SK-N-SH (cell line): ENCODE data around the gene ASIC2. TPM values are rescaled to one million over a fixed set of nuclear protein-coding genes. Genes with fewer than 3 reads are reported as not detected.

Experiments
- CTCF ChIA-PET: fragments of 300-600, 350-600 bp; formaldehyde crosslinking; extraction: SDS; loops from one replicate; lab custom pipeline; 2021; lab: Yijun Ruan, JAX
- POLR2A ChIA-PET: fragments of 350-600 bp; sonication (Branson Sonifier 250); formaldehyde crosslinking; extraction: SDS; loops from one replicate; lab custom pipeline; 2020; ENCODE audit warnings: antibody characterized with exemption, inconsistent platforms; lab: Yijun Ruan, JAX
- DNase-seq: peaks from one replicate; pipeline ENCODE4 v3.0.0; 2012
- H2AFZ ChIP-seq: fragments of 200-600 bp; sonication (generic); 2 replicates; pipeline ENCODE4 v1.8.1; 2016; ENCODE audit warnings: antibody characterized with exemption, mild to moderate bottlenecking, low read depth
- H3F3A ChIP-seq: fragments of 200-600 bp; sonication (generic); replicated peaks from 2 replicates; pipeline ENCODE3; 2016; ENCODE audit warnings: antibody characterized with exemption, mild to moderate bottlenecking; ENCODE audit not compliant: insufficient read depth
- H3K27ac ChIP-seq, 2 experiments: fragments of 200-500 bp in 1 of 2; fragments of 200-600 bp in 1 of 2; sonication (Bioruptor generic) in 1 of 2; sonication (generic), shearing (Covaris generic) in 1 of 2; 2 replicates each; pipeline versions ENCODE4 v1.5.1 to v1.6.1; 2014 to 2016; ENCODE audit warnings: low read depth in 2 of 2, inconsistent platforms in 1 of 2, low read length in 1 of 2, mild to moderate bottlenecking in 1 of 2, mixed read lengths in 1 of 2
- H3K27me3 ChIP-seq: fragments of 200-600 bp; sonication (generic), shearing (Covaris generic); 2 replicates; pipeline ENCODE4 v1.6.1; 2016; ENCODE audit warnings: mixed run types; ENCODE audit not compliant: insufficient read depth
- H3K36me3 ChIP-seq, 2 experiments: fragments of 200-500 bp in 1 of 2; fragments of 200-600 bp in 1 of 2; sonication (Bioruptor generic) in 1 of 2; sonication (generic) in 1 of 2; replicated peaks in 1 of 2; 2 replicates each; pipeline versions ENCODE3 to v1.5.1; 2014 to 2016; ENCODE audit warnings: low read length in 1 of 2, mild to moderate bottlenecking in 1 of 2; ENCODE audit not compliant: insufficient read depth in 2 of 2, control insufficient read depth in 1 of 2
- H3K4me1 ChIP-seq, 2 experiments: fragments of 200-500 bp in 1 of 2; fragments of 200-600 bp in 1 of 2; sonication (Bioruptor generic) in 1 of 2; sonication (generic), shearing (Covaris generic) in 1 of 2; 2 replicates each; pipeline versions ENCODE4 v1.5.1 to v1.6.1; 2014 to 2016; ENCODE audit warnings: low read depth in 1 of 2, low read length in 1 of 2, mixed run types in 1 of 2; ENCODE audit not compliant: insufficient read depth in 2 of 2, control insufficient read depth in 1 of 2
- H3K4me2 ChIP-seq: fragments of 200-600 bp; sonication (generic), shearing (Covaris generic); 2 replicates; pipeline ENCODE4 v1.6.1; 2017; ENCODE audit warnings: mixed run types
- H3K4me3 ChIP-seq, 2 experiments: fragments of 200-500 bp in 1 of 2; fragments of 200-600 bp in 1 of 2; sonication (Bioruptor generic) in 1 of 2; sonication (generic), shearing (Covaris generic) in 1 of 2; 2 replicates each; pipeline versions ENCODE4 v1.5.1 to v1.8.1; 2014 to 2016; ENCODE audit warnings: low read depth in 2 of 2, inconsistent platforms in 1 of 2, low read length in 1 of 2, mild to moderate bottlenecking in 1 of 2, mixed read lengths in 1 of 2, moderate library complexity in 1 of 2
- H3K79me2 ChIP-seq: fragments of 200-600 bp; sonication (generic); 2 replicates; pipeline ENCODE4 v1.8.1; 2017; ENCODE audit warnings: mild to moderate bottlenecking; ENCODE audit not compliant: insufficient read depth
- H3K9ac ChIP-seq: fragments of 200-600 bp; sonication (generic); 2 replicates; pipeline ENCODE4 v1.6.1; 2017; ENCODE audit warnings: mixed run types
- H3K9me2 ChIP-seq: fragments of 200-600 bp; sonication (generic); 2 replicates; pipeline ENCODE4 v1.6.1; 2017; ENCODE audit warnings: mixed run types
- H3K9me3 ChIP-seq: fragments of 200-600 bp; sonication (generic); 2 replicates; pipeline ENCODE4 v1.6.1; 2017; ENCODE audit warnings: mixed run types, mild to moderate bottlenecking, moderate library complexity
- H4K20me1 ChIP-seq: fragments of 200-600 bp; sonication (generic); 2 replicates; pipeline ENCODE4 v1.6.1; 2017; ENCODE audit warnings: mild to moderate bottlenecking, mixed run types; ENCODE audit not compliant: insufficient read depth
- CHD2 ChIP-seq: fragments of 150-350 bp; IDR thresholded peaks from 2 replicates; pipeline ENCODE4 v1.6.1; 2018; ENCODE audit warnings: low read length; ENCODE audit not compliant: partially characterized antibody
- CTCF ChIP-seq: fragments of 200-600 bp; sonication (generic); IDR thresholded peaks from 2 replicates; pipeline ENCODE4 v1.6.1; 2017; ENCODE audit warnings: antibody characterized with exemption, mild to moderate bottlenecking, moderate library complexity
- GATA2 ChIP-seq: sonication (generic); formaldehyde crosslinking; IDR thresholded peaks from 2 replicates; pipeline ENCODE4 v1.5.0; 2020; ENCODE audit warnings: mild to moderate bottlenecking, missing genetic modification reagents
- NFIC ChIP-seq: IDR thresholded peaks from 2 replicates; pipeline ENCODE4 v1.4.0; 2012; ENCODE audit warnings: borderline replicate concordance
- NRF1 ChIP-seq: IDR thresholded peaks from 2 replicates; pipeline ENCODE4 v1.6.1; 2012; ENCODE audit warnings: low read depth, mild to moderate bottlenecking, low read length
- POLR2AphosphoS5 ChIP-seq: IDR thresholded peaks from 2 replicates; pipeline ENCODE4 v1.6.1; 2012; ENCODE audit warnings: low read depth, low read length
- RCOR1 ChIP-seq: fragments of 150-350 bp; IDR thresholded peaks from 2 replicates; pipeline ENCODE4 v1.6.1; 2017; ENCODE audit warnings: antibody characterized with exemption, low read length
- REST ChIP-seq: IDR thresholded peaks from 2 replicates; pipeline ENCODE4 v1.6.1; 2012; ENCODE audit warnings: mild to moderate bottlenecking, low read depth, low read length, moderate library complexity
- TEAD4 ChIP-seq: IDR thresholded peaks from 2 replicates; pipeline ENCODE4 v1.4.0; 2012; ENCODE audit warnings: mild to moderate bottlenecking, borderline replicate concordance; ENCODE audit not compliant: insufficient read depth
- USF2 ChIP-seq: fragments of 150-350 bp; IDR thresholded peaks from 2 replicates; pipeline ENCODE4 v1.6.1; 2017; ENCODE audit warnings: antibody characterized with exemption, low read length, low read depth, borderline replicate concordance
- WGBS: methylation state at CpG from one replicate; pipeline ENCODE4 v1.1.6; 2017; ENCODE audit warnings: low lambda C conversion rate; 5-methylcytosine and 5-hydroxymethylcytosine counted together
- polyA plus RNA-seq, 3 experiments: library from polyadenylated mRNA; depleted of rRNA; stranded (reverse); fragments of >200 nt; gene quantifications; 2 replicates each; pipeline ENCODE4 v1.2.3, GENCODE V29; 2012

The ASIC2 gene
- polyA plus RNA-seq, 1 of the 3 experiments (the other 2 are of a cell fraction), result 0.08 TPM

DNA sequence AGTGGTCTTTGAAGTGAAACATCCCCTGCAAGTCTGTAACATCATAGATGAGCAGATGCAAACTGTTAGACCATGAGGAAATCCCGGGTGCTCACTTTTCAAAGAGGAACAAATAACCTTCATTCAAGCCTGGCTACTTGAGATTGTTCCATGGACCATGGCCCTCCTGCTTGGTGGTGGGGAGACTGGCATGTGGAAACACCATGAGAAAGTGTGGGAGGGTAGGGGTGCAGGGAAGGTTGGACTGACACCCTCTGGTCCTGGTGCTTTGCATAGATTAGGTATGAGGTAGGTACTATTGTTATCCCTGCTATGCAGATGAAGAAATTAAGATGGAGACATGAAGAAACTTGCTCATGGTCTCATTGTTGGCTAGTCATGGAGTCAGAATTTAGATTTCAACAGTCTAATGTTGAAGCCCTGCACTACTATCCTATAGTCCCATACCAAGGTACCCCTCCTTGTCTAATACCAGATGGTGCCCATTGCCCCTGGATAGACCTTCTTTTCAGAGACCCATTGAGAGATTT, 242.4 kb downstream of the ASIC2 start:
- Histone ChIP-seq H3K4me2 (no peak overlapping the region), H4K20me1 (no peaks in the 10 kb centered on the region), H3K27me3 (no peaks in the 10 kb centered on the region), H3K9me3 (no peaks in the 10 kb centered on the region), H3F3A (no peaks in the 10 kb centered on the region), H3K4me1 (no peaks in the 10 kb centered on the region), H3K36me3 (no peaks in the 10 kb centered on the region), H3K9me2 (no peaks in the 10 kb centered on the region), H3K27ac (no peak overlapping the region), H3K4me3 (no peak overlapping the region), H3K79me2 (no peaks in the 10 kb centered on the region), H3K9ac (no peak overlapping the region), H2AFZ (no peak overlapping the region)
- ChIA-PET POLR2A (no interaction called here), CTCF (interaction anchor here (0.6 to 1.9 kb wide), 7 partner anchors 13 to 400 kb away, joined by 3 to 17 read pairs (median 3); no protein-coding TSS in a partner anchor)
- no peak for DNase-seq
- WGBS, result 13% methylated on average over 1 of the region's 1 CpG
- TF ChIP-seq CHD2 (no peak), NFIC (no peak), TEAD4 (no peak), RCOR1 (no peak), CTCF (no peak), USF2 (no peak), REST (no peak), POLR2AphosphoS5 (no peak), NRF1 (no peak), GATA2 (CRISPR knock-in tag) (no peak)
